Right forelimb (tissue), 1 donor: ENCODE measurements around the gene CAPN7.

Source experiments
- DNase-seq: peaks from one replicate; pipeline ENCODE4 v3.0.0-alpha.2; 2018

The CAPN7 gene

DNA sequence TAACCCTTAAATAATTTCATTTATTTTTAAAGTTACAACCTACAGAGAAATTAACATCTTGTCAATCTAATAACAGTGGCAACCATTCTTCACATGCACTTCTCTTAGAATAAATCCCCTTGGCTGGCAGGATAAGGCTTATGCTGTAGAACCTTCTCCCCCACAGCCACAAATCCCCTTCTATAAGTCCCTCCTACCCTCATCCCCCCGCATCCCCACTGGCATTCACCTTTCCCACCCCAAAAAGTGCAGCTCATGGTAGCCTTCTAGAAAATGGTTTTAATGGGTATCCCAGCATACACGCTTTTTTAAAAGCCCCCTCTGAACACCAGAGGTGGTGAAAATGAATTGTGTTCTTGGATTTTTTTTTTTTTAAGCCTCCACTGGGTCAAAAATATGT, 49.2 kb downstream of the CAPN7 start:
- no peak for DNase-seq

DNA sequence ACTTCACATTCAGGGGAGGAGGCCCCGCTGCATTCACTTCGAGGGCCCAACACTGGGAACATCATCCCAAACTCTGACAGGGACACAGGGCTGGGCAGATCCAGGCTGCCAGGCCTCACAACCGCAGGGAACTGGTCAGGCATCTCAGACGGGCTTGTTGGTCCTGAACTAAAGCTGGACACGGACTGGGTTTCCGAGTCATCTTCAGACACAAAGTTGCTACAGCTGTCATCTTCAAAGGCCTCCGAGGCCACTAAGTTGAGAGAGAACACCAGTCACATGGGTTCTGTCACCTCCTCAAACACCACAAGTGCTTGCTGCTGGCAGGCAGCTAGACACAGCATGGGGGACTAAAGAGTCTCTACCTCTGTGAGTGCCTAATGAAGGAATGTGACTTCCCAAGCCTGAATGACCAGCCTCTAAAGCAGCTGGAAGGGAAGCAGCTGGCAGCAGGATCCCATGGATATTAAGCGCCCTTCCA, 50.9 kb downstream of the CAPN7 start:
- DNase-seq: no peak

DNA sequence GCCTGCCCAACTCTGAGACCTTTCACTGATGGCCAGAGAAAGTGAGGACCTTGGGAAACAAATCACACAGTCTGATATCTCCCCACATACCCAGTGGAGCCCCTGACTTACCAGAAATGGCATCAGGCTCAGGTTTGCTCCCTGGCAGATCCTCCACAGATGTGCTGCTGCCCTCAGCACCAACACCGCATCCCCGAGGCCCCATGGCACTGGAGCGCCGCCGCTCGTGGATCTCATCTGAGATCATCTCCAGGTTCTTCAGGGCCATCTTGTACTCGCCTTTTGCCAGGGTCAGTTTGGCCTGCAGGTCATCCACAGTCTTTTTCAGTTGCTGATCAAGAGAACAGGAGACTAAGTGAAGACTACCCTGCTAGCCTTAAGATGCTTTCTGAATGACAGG, 52.7 kb downstream of the CAPN7 start:
- no peak for DNase-seq

GRCh38 chr3:15260531-15260930, 54.5 kb downstream of the CAPN7 start:
- no peak for DNase-seq

GRCh38 chr3:15261274-15261673, 55.2 kb downstream of the CAPN7 start:
- no peak for DNase-seq

DNA sequence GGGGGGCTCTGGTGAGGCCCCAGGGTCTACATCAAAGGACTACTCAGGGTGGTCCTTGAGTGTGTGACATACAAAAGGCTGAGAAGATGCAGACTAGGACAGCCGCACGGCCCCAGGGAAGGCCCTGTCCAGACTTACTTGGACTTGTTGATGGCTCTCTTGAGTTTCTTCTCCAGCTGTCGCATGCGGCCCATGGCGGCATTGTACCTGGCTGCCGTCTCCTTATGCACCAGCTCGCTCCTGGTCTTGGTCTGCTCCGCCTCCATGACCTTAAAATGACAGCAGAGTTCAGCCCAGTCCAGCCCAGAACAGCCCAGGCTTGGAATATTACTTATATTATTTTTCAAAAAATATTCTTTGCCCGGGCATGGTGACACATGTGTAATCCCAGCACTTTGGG, 56.0 kb downstream of the CAPN7 start:
- no peak for DNase-seq

DNA sequence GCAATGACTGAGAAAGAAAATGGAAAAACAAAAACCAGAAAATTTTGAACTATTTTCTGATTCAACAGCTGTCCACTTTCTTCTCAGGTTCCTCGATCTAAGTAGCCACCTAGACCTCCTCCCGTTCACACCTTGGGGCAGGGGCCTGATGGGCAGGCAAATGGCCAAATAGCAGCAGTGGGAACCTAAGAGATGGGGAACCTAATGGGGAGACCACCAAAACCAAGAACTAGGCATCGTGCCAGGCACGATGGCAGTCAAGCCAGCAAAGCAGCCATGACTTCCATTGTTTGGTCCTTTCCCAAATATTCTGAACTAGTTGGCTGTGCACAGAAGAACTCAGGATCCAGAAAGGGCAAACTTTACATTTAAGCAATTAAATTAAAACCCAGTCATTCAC, 57.1 kb downstream of the CAPN7 start:
- DNase-seq: no peak

GRCh38 chr3:15263926-15264325, 57.9 kb downstream of the CAPN7 start:
- DNase-seq: no peak

GRCh38 chr3:15264486-15264885, 58.4 kb downstream of the CAPN7 start:
- DNase-seq: no peak

DNA sequence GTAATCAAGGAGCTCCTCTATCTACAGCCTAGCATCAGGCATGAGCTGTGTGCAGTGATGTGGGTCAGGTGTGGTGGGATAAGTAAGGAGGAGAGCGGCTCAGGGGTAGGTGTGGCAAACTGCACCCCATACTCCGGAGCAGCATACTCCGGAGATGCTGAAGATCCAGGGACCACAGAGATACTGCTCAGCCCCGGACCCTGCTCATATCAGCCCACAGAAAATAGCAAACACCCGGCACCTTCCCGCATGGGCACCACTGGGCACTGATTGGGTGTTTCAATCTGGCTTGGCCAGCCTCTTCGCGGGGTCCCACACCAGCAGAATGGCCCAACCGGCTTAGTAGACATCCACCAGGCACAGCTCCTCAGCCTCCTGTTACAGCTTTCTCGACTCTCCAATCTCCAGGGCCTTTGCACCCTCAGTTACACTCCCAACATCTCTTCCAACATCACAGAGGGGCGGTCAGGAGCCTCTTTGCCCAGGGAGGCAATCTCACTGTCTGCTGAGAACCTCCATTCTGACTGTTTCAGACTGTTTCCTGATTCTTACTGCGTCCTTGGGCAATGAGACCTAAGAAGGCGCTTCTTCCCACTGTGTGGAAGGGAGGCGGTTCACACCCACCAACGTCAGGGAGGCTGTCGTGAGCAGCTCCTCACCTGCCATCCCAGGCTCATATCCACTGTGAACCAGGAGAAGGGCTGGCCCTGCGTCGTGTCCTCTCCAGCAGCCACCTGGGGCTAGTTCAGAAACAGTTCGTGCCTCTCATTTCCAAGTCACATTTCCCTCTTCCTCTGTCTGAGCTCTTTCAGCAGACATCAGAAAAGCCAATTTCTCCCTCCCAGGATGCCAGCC, 59.8 kb downstream of the CAPN7 start:
- DNase-seq: no peak

GRCh38 chr3:15266510-15267376, 60.7 kb downstream of the CAPN7 start:
- DNase-seq: no peak

DNA sequence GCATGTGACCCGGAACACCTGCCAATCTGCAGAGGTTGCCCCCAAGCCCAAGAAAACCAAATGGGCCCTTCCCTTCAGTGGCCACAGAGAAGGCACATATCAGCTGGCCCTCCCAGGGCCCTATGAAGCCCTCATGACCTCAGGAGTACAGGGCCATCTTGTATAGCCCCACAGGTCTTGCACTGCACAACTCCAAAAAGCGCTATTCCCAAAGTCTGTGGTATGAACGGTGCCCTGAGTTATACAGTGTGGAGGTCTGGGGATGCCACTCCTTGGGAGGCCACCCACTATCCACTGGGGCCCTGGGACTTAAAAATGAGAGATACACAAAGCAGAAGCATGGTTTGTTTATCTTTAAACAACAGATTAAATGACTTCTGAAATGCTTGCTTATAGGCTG, 61.5 kb downstream of the CAPN7 start:
- DNase-seq: no peak

DNA sequence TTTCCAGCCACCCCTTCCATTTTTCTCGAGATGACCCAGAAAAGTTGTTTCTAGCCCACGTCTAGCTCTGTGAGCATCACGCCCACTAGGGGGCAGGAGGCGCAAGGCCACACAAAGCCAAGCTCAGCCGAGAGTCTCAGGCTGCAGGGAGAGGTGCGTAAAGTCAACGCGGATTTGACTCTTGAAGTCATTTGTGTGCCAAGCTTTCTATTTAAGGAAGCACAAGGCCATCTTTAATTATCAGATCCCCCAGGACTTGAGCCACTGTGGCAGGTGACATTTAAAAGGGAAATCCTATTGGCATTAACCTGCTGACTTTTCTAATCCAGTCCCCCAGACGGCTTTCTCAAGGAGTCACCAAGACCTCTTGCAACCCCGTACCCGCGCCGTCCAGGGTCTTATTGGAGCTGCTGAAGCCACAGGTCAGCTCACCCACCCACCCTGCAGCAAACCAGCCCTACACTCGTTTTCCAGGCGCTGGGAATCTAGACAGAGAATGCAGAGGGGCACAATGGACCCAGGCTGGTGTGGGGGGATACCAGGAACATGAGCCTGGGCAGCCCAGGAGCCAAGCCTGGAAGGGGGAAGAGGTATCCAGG, 62.1 kb downstream of the CAPN7 start:
- peak; percentile 89 for DNase-seq

DNA sequence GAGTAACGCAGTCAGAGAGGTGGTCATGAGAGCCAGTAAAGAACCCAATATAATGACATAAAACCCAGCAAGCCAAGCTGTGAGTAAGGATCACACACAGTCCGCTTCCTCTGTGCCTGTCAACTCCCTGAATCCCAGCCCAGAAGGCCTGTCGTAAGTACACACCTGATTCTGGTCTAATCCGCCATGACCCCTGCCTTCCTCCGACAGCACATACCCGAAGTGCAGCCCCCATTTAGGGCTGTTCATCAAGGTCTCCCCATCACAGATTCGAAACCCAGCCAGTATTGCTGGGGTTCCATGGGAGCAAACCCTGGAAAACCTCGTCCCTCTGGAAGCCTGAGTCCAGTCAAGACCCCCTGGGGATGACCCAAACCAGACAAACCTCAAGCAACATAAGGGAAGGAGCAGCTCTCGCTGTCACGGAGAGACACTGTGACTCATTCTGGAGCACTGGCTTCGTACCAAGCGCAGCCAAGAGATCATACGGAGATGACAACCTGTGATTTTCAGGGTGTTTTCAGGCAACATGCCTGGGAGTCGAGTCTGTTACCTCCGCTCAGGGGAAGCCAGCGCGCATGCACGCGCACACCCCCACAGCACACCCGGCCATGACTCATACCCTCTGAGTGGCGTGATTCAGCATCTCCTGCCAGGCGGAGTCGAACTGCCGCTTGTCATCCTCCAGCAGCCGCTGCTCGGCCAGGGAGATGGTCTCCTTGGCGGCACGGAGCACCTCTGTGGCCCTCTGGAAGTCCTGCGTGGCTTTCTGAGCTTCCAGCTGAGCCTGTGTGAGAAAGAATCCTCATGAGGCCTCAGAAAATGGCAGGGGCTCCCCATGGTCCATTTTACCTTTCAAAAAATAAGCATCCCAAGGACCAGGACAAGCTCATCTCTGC, 63.3 kb downstream of the CAPN7 start:
- DNase-seq: no peak

DNA sequence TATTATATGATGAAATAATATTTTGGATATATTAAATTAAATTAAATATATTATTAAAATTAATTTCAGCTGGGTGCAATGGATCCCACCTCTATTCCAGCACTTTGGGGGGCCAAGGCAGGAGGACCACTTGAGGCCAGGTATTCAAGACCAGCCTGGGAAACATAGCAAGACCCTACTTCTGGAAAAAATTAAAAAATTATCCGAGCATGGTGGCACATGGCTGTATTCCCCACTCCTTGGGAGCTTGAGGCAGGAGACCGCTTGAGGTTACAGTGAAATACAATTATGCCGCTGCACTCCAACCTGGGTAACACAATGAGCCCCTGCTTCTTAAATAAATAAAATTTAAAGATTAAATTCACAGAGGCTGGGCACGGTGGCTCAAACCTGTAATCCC, 65.0 kb downstream of the CAPN7 start:
- no peak for DNase-seq

DNA sequence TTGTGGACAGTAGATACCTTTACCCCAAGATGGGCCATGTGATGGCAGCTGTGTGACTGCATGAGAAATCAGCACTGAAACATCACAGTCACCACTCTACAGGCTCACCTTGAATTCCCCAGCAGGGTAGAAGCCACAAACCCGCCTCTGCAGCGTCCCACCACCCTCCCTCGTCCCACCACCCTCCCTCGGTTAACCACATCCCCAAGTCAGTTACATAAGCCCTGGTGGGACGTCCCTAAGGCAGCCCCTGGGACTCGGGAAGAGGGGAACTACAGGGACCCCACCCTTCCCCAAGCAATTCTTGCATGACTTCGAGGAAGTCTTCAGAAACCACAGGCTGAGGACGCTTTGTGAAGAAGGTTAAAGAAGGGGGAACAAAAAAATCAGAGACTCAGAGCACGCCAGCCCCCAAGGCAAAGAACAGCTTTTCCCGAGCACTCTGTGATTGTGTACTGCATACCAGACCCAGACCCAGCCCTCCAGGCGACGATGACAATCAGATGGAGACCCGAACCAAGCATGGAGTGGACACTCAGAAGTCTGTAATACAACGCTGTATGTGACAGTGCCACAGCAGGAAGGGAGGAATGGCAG, 65.8 kb downstream of the CAPN7 start:
- DNase-seq: peak; percentile 34

- no peak for DNase-seq
These were observed 66.6 kb downstream of the CAPN7 start for GRCh38 chr3:15272426-15273196.

- DNase-seq: no peak
These were observed 67.2 kb downstream of the CAPN7 start for GRCh38 chr3:15273227-15273626.

GRCh38 chr3:15276028-15276724, 70.1 kb downstream of the CAPN7 start:
- no peak for DNase-seq

- DNase-seq: no peak
These were observed 71.9 kb downstream of the CAPN7 start for GRCh38 chr3:15277861-15278500.
